ENCODE results near the gene BIRC2. TPM values are rescaled to one million over a fixed set of nuclear protein-coding genes. Genes with fewer than 3 reads are reported as not detected.

The BIRC2 gene
- total RNA-seq, 1 experiment from 2014 or later = 28.2 TPM

DNA sequence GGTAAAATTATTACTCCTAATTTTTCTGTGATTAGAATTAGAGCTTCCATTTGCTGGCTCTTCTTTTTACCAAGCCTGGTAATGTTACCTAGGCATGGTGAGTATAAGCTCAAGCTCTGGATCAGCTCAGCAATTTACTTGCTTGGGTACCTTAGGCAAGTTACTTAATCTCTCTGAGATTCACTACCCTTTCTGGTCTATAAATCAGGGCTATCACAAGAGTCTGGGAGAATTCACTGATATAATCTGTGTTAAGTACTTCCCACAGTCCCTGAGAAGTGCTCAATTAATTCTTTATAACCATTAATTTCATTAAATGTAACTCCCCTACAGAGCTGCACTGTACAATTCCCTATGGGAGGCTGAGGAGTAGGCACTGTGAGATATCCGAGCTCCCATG is 61.3 kb downstream of the BIRC2 start:
- Histone ChIP-seq H2BK120ac (ENCODE audit: low read depth, low read length, poor library complexity, severe bottlenecking) (no peak overlapping the region), H3K79me1 (ENCODE audit: insufficient read depth, low read depth, low read length, poor library complexity, severe bottlenecking) (no peaks in the 10 kb centered on the region), H3K9me3 (ENCODE audit: control insufficient read depth, low read depth, low read length) (no peaks in the 10 kb centered on the region), H4K20me1 (ENCODE audit: control insufficient read depth, insufficient read depth, insufficient read length) (no peaks in the 10 kb centered on the region), H2BK20ac (ENCODE audit: low read depth, low read length, poor library complexity, severe bottlenecking) (no peak overlapping the region), H4K5ac (ENCODE audit: insufficient read length, low read depth, low read length) (no peak overlapping the region), H4K8ac (replicated peaks; ENCODE audit: insufficient read length, low read depth, low read length) (no peak overlapping the region), H4K91ac (ENCODE audit: insufficient read length, low read depth, low read length) (no peak overlapping the region), H3K9ac (ENCODE audit: extremely low read depth, insufficient read length, low read length) (no peak overlapping the region), H3K27me3 (ENCODE audit: insufficient read depth, low read length) (no peaks in the 10 kb centered on the region), H3K4me2 (ENCODE audit: insufficient read depth, insufficient read length, low read length) (no peak overlapping the region), H2AFZ (ENCODE audit: low read length) (no peak overlapping the region), H3K4ac (ENCODE audit: low read depth, low read length) (no peak overlapping the region), H2AK5ac (ENCODE audit: insufficient read length, low read length) (no peak overlapping the region), H3K23ac (ENCODE audit: insufficient read length, low read depth, low read length) (no peak overlapping the region), H3K27ac (ENCODE audit: insufficient read length, low read depth, low read length) (no peak overlapping the region), H2BK15ac (ENCODE audit: low read depth, low read length) (no peak overlapping the region), H3K4me1 (ENCODE audit: insufficient read depth, low read length) (0 out of 2 replicates have a peak, but pooled peaks cover 5% of the 10 kb centered on the region), H3K18ac (ENCODE audit: insufficient read length, low read depth, low read length) (no peak overlapping the region), H3K23me2 (ENCODE audit: insufficient read length, low read depth, low read length, poor library complexity, severe bottlenecking) (no peaks in the 10 kb centered on the region), H3K79me2 (ENCODE audit: insufficient read depth, low read length) (peaks cover 2% of the 10 kb centered on the region; the same call in 1 of the 2 replicates), H3K56ac (ENCODE audit: insufficient read length, low read depth, low read length) (no peak overlapping the region), H2BK12ac (ENCODE audit: insufficient read length, low read depth, low read length) (no peak overlapping the region), H3T11ph (ENCODE audit: low read length) (no peak overlapping the region), H2BK5ac (ENCODE audit: insufficient read length, low read length) (no peak overlapping the region), H3K14ac (ENCODE audit: insufficient read depth, low read length) (no peak overlapping the region)
- Mint-ChIP-seq H3K36me3 (ENCODE audit: insufficient read depth in 1 of 3, low read depth in 3 of 3) (peaks cover 0 to 4% (median 4%) of the 10 kb centered on the region in 3 experiments; a peak in 1 of 7 replicates), H3K4me1 (peaks cover 0 to 7% of the 10 kb centered on the region in 2 experiments; a peak in 2 of 4 replicates), H3K27me3 (ENCODE audit: low read depth) (no peaks in the 10 kb centered on the region), H3K27ac (no peak overlapping the region), H3K9me3 (no peaks in the 10 kb centered on the region), H3K4me3 (no peak overlapping the region)
- WGBS (ENCODE audit: extremely low coverage, insufficient read length, low lambda C conversion rate) = no CpG with 5 or more reads among the region's 1 CpG
- no peak for DNase-seq
- TF ChIP-seq, protein P1, sequence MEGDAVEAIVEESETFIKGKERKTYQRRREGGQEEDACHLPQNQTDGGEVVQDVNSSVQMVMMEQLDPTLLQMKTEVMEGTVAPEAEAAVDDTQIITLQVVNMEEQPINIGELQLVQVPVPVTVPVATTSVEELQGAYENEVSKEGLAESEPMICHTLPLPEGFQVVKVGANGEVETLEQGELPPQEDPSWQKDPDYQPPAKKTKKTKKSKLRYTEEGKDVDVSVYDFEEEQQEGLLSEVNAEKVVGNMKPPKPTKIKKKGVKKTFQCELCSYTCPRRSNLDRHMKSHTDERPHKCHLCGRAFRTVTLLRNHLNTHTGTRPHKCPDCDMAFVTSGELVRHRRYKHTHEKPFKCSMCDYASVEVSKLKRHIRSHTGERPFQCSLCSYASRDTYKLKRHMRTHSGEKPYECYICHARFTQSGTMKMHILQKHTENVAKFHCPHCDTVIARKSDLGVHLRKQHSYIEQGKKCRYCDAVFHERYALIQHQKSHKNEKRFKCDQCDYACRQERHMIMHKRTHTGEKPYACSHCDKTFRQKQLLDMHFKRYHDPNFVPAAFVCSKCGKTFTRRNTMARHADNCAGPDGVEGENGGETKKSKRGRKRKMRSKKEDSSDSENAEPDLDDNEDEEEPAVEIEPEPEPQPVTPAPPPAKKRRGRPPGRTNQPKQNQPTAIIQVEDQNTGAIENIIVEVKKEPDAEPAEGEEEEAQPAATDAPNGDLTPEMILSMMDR (conservative IDR thresholded peaks at IDR 0.05) = no peak
